PFSK-1 (cell line): ENCODE data around the gene AATK.

ENCODE experiments used
- FOXP2 ChIP-seq: optimal IDR thresholded peaks from 2 replicates; pipeline ENCODE3; 2011; ENCODE audit warnings: borderline replicate concordance, control low read depth, inconsistent platforms; ENCODE audit not compliant: insufficient read depth; ENCODE audit errors: extremely low read length, extremely low read depth
- POLR2AphosphoS5 ChIP-seq: IDR thresholded peaks from 2 replicates; pipeline ENCODE4 v1.6.1; 2012; ENCODE audit warnings: low read depth, mild to moderate bottlenecking, control low read depth, low read length, moderate library complexity
- REST ChIP-seq, 2 experiments: IDR thresholded peaks; 2 replicates each; pipeline versions ENCODE4 v1.6.1 to v1.8.0; 2011 to 2012; ENCODE audit warnings: low read depth in 2 of 2, low read length in 2 of 2, control low read depth in 1 of 2, inconsistent platforms in 1 of 2, mild to moderate bottlenecking in 1 of 2, moderate library complexity in 1 of 2; ENCODE audit not compliant: insufficient read depth in 1 of 2
- TAF1 ChIP-seq: IDR thresholded peaks from 2 replicates; pipeline ENCODE4 v1.6.1; 2012; ENCODE audit warnings: low read length, control low read depth, borderline replicate concordance; ENCODE audit not compliant: insufficient read depth

- TF ChIP-seq POLR2AphosphoS5 (no peak), TAF1 (no peak), FOXP2 (no peak), REST (IDR thresholded peaks at IDR 0.05; ENCODE audit: insufficient read depth in 1 of 2, low read depth in 2 of 2, low read length in 2 of 2) (no peak)
Observed at GRCh38 chr17:81194941-81195901, 29.2 kb upstream of the AATK start.
